C4-2B (cell line): Measurements from ENCODE around the gene CXCR2.

ENCODE experiments used
- CTCF ChIP-seq: fragments of 450-650 bp; conservative IDR thresholded peaks from 2 replicates; pipeline ENCODE4 v1.5.1; 2017; ENCODE audit warnings: mild to moderate bottlenecking
- ZFX ChIP-seq: fragments of 450-650 bp; IDR thresholded peaks from 2 replicates; pipeline ENCODE4 v1.6.1; 2017

- TF ChIP-seq CTCF = no peak
- TF ChIP-seq ZFX = no peak
These were observed 27.9 kb upstream of the CXCR2 start for GRCh38 chr2:218097975-218098374.
